B cell (primary cell): ENCODE results near the gene CAV3.

ENCODE experiments used
- CTCF ChIP-seq: fragments of 200-600 bp; IDR thresholded peaks from one replicate; pipeline ENCODE4 v1.8.0; 2022; ENCODE audit warnings: antibody characterized with exemption, mild to moderate bottlenecking
- EZH2 ChIP-seq: IDR thresholded peaks from 2 replicates; pipeline ENCODE4 v1.6.1; 2012; ENCODE audit warnings: borderline replicate concordance, low read depth, mild to moderate bottlenecking, moderate library complexity, low read length; ENCODE audit not compliant: insufficient read depth, poor library complexity, severe bottlenecking

GRCh38 chr3:8741581-8742261 is 8.1 kb downstream of the CAV3 start:
- TF ChIP-seq CTCF (no peak), EZH2 (no peak)
